Urothelium cell line (cell line): Measurements from ENCODE around the gene CEACAM5.
"Not testable (repeated sequence)": the region's sequence is repeated elsewhere in the genome, so short reads cannot be mapped to it uniquely, and the experiment has no call there.

Experiments used
- DNase-seq: peaks from one replicate; pipeline ENCODE4 v3.0.0; 2011; ENCODE audit warnings: low spot score, mixed read lengths
- FAIRE-seq: peaks from 2 replicates; lab custom pipeline; 2011; peaks lifted over from hg19 to GRCh38; lab: Jason Lieb, UNC

CEACAM5 gene

DNA sequence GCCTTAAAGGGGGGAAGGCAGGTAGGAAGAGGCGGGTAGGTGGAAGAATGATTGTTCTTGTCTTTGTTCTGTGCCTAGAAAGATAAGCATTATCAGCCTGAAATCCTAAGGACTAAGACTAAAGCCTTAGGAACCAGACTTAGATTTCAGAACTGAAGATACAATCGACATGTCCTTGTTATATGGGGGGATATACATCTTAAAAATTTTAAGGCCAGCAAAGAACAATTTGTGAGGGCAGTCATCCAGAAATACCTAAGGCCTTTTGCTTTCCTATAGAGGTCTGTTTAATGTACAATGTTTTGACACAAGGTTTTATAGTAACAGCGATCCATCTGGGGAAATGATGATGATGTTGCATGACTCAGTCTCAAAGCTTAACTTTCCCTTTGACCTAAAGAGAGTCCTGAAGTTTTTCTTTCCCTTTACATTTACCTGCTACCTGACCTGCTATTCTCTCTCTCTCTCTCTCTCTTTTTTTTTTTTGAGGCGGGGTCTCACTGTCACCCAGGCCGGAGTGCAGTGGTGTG lies 26.7 kb downstream of the CEACAM5 start:
- DNase-seq: no peak
- FAIRE-seq: no peak

DNA sequence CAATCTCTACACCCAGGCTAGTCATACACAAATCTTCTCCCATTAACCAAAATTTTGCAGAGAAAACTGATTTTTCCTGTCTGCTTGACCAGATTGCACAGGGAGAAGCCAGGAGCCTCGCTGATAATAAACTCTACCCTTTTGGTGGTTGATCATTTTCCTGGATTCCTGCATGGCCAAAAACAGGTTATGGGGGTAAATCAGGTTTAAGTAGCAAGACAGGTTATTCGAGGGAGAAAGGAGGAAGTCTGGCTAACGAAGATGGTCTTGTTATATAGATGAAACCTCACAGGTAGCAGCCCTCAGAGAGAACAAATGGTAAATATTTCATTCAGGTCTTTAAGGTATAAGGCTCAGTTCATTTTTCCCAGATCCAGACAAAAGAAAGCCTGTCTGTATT lies 30.9 kb downstream of the CEACAM5 start:
- DNase-seq (no peak), FAIRE-seq (no peak)

GRCh38 chr19:41740415-41741243 lies 32.2 kb downstream of the CEACAM5 start:
- DNase-seq (no peak), FAIRE-seq (no peak)

- FAIRE-seq (no peak), DNase-seq (no peak)
Measured at GRCh38 chr19:41741244-41741554, 32.8 kb downstream of the CEACAM5 start.

DNA sequence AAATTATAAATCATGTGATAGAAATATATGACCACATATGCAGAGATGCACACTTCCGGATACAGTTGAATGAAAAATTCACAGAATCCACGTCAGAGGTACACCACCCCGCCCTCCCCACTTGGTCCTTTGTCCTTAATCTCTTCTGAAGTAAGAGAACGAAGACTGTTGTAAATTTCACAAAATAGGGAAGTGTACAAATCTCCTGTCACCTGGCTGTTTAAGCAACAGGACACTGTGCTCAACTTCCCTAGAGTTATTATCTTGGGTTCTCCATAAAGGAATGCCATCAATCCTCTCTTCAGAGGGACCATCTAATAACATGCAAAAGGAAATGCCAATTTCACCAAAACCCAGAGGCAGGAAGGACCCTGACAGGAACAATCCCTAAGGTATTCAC lies 36.4 kb downstream of the CEACAM5 start:
- FAIRE-seq (no peak), DNase-seq (no peak)

DNA sequence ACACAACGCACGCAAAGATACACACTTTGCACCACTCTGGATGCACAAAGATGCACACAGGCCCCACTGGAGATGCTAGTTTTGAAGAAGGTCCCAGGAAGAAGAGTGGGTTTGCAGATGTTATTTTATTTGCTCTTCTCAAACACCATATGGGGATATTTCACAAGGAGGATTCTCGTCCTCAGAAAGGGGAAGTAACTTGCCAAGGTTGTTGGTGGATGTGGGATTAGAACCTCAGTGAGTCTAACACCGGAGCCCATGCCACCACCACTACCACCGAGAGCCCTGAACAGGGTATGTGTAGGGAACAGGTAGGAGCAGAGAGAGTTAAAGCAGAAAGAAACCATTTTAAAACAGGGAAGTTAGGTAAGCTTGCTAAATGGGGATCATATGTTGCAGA lies 37.3 kb downstream of the CEACAM5 start:
- no peak for DNase-seq
- FAIRE-seq: no peak

- peak; percentile 77 for FAIRE-seq
Measured at GRCh38 chr19:41746593-41747227, 38.3 kb downstream of the CEACAM5 start.

GRCh38 chr19:41748012-41748411 lies 39.6 kb downstream of the CEACAM5 start:
- DNase-seq (no peak), FAIRE-seq (no peak)

More at GRCh38 chr19:41746593-41747227, 38.3 kb downstream of the CEACAM5 start:
- DNase-seq: peak; percentile 65

DNA sequence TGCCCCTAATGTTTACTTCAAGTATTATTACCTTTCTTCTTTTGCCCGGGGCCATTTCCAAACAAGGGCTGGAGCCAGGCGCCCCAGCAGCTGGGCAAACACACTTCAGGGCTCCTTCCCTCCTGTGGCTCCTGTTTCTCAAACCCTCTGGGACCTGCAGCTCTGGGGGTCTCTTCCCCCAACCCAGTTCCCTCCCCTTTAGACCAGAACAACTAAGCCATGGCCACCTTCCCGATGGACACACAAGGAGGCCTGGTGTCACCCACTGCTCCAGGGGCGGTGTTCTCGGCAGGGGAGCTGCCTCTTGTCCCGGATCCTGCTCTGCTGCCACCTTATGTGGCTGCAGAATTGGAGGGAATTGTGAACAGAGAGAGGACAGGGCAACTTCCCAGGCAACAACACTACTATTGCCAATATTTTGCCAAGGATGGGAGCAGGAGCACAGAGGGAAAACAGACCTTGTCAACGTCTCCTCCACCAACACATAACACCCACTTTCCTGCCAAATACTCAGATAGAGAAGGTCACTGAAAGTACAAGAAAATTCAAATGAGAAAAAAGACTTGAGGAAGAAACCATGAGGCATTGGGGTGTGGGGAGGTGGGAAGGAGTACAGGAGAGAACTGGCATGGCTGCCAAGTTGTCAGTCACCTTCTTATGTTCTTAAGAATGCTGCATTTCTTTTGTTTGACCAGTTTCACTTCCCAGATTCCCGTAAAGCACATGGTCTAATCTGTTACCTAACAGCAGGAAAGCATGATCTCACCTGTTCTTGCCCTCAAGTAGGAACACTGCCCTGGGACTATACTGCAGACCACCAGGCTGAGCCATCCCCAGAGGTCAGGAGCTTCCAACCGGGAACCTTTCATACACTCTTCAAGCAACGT lies 42.1 kb downstream of the CEACAM5 start:
- peak; percentile 42 for FAIRE-seq
- DNase-seq: not testable (repeated sequence)

DNA sequence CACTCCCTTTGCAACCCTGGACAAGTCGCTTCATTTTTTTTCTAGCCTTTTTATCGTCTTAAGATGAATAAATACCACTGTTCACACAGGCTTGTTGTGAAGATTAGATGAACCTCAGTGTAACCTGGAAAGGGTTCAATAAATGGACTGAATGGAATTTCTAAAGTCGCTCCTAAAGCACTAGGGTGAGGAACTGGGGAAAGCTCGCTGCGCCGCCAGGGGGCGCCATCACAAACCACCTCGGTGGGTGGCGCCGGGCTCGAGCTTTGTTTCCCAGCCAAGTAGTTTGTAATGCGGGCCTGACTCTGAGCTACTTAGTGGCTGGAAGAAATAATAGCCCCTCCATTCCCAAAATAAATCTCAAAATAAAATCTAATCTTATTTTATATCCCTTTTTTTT lies 44.7 kb downstream of the CEACAM5 start:
- FAIRE-seq: no peak
- peak; percentile 57 for DNase-seq

DNA sequence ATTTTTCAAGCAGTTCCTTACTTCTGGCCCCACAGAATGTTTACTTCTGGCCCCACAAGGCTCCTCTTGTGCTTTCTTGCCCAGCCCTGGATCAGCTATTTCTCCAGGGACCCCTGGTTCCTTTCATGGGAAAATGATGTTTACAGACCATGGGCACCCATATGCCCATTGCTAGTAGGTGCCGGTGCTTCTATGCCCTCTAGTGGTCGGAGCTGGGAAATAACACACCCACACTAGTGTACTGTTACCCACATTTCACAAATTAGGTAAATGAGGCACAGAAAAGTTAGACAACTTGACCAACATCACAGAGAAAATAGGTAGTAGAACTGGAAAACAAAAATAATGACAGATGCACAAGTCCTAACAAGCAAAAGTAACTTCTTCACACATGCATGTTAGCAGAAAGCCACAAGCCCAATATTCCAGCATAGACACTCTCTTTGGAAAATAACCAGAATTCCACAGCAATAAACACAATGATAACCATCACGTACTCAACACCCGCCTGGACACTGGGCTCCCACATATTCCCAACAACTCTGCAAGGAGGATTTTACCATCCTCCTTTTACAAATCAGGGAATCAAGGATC lies 45.6 kb downstream of the CEACAM5 start:
- DNase-seq (peak; percentile 33), FAIRE-seq (peak; percentile 96)

GRCh38 chr19:41755328-41755913 lies 47.0 kb downstream of the CEACAM5 start, which contains the start of gene CEACAM6:
Gene CEACAM6, plus strand, starts transcription at chr19:41755530. Its CDS starts 109 bp downstream, at chr19:41755639.
- no peak for FAIRE-seq

GRCh38 chr19:41758846-41759245 lies 50.4 kb downstream of the CEACAM5 start:
- no peak for FAIRE-seq

More at GRCh38 chr19:41755328-41755913, 47.0 kb downstream of the CEACAM5 start, which contains the start of gene CEACAM6:
- DNase-seq: no peak

DNA sequence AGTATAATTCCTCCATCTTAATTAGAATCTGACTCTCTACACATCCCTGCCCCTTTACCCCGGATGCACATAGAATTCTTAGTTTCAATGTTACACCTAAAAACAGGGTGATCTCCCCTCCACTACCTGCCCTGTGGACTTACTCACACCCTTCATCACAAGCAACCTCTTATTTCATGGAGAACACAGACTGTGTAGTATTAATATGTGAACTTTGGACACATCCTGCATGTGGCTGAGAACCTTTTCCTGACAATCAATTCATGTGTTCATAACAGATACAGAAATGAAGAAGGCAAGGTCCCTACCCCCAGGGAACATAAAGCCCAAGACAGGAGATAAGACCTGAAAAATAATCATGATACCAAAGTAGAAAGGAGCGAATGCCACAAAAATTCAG lies 58.7 kb downstream of the CEACAM5 start:
- DNase-seq (no peak), FAIRE-seq (no peak)

More at GRCh38 chr19:41758846-41759245, 50.4 kb downstream of the CEACAM5 start:
- DNase-seq: no peak

DNA sequence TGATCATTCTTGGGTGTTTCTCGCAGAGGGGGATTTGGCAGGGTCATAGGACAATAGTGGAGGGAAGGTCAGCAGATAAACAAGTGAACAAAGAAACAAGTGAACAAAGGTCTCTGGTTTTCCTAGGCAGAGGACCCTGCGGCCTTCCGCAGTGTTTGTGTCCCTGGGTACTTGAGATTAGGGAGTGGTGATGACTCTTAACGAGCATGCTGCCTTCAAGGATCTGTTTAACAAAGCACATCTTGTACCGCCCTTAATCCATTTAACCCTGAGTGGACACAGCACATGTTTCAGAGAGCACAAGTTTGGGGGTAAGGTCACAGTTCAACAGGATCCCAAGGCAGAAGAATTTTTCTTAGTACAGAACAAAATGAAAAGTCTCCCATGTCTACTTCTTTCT lies 59.7 kb downstream of the CEACAM5 start:
- DNase-seq, FAIRE-seq: not testable (repeated sequence)

GRCh38 chr19:41769608-41770007 lies 61.2 kb downstream of the CEACAM5 start:
- DNase-seq (no peak), FAIRE-seq (no peak)

GRCh38 chr19:41771410-41771809 lies 63.0 kb downstream of the CEACAM5 start:
- FAIRE-seq (no peak), DNase-seq (no peak)

- FAIRE-seq (no peak), DNase-seq (no peak)
Measured at GRCh38 chr19:41774515-41774980, 66.1 kb downstream of the CEACAM5 start.

DNA sequence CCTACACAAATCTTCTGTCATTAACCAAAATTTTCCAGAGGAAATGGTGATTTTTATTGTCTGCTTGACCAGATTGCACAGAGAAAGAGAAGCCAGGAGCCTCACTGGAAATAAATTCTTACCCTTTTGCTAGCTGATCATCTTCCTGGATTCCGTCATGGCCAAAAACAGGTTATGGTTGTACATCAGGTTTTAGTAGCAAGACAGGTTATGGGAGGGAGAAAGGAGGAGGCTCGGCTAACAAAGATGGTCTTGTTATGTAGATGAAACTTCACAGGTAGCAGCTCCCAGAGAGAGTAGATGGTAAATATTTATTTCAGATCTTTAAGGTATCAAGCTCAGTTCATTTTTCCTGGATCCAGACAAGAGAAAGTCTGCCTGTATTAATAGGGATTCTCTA lies 68.3 kb downstream of the CEACAM5 start:
- no peak for DNase-seq
- no peak for FAIRE-seq
